Parathyroid adenoma (tissue), 2 donors: Measurements from ENCODE around the gene CAP2.
A peak's percentile ranks its signal among the peaks of the same experiment; 100 is the strongest.

Experiments
- H2AFZ ChIP-seq: fragments of 300-600 bp; sonication (generic); one replicate; pipeline ENCODE4 v1.7.0; 2017; ENCODE audit warnings: antibody characterized with exemption, mild to moderate bottlenecking
- H3K27ac ChIP-seq: fragments of 300-600 bp; sonication (generic); one replicate; pipeline ENCODE4 v1.7.0; 2017
- H3K27me3 ChIP-seq: fragments of 300-600 bp; sonication (generic); one replicate; pipeline ENCODE4 v1.7.0; 2017; ENCODE audit warnings: low read length; ENCODE audit not compliant: control insufficient read depth, insufficient read depth
- H3K36me3 ChIP-seq: fragments of 300-600 bp; sonication (generic); one replicate; pipeline ENCODE4 v1.7.0; 2017; ENCODE audit warnings: low read length; ENCODE audit not compliant: control insufficient read depth, insufficient read depth
- H3K4me1 ChIP-seq: fragments of 300-600 bp; sonication (generic); one replicate; pipeline ENCODE4 v1.7.0; 2017; ENCODE audit warnings: control low read depth
- H3K4me2 ChIP-seq: fragments of 300-600 bp; sonication (generic); one replicate; pipeline ENCODE4 v1.7.0; 2017; ENCODE audit warnings: low read length
- H3K4me3 ChIP-seq: fragments of 300-600 bp; sonication (generic); one replicate; pipeline ENCODE4 v1.7.0; 2017; ENCODE audit warnings: low read depth, low read length
- H3K79me2 ChIP-seq: fragments of 300-600 bp; sonication (generic); one replicate; pipeline ENCODE4 v1.7.0; 2017; ENCODE audit warnings: control low read depth
- H3K9ac ChIP-seq: fragments of 300-600 bp; sonication (generic); one replicate; pipeline ENCODE4 v1.7.0; 2017; ENCODE audit warnings: mild to moderate bottlenecking
- H3K9me3 ChIP-seq: fragments of 300-600 bp; sonication (generic); one replicate; pipeline ENCODE4 v1.7.0; 2017; ENCODE audit warnings: low read length; ENCODE audit not compliant: control insufficient read depth
- TF ChIP-seq, protein P1 (sequence below): fragments of 300-600 bp; sonication (generic); IDR thresholded peaks from one replicate; pipeline ENCODE4 v1.7.0; 2017; ENCODE audit warnings: antibody characterized with exemption, mild to moderate bottlenecking
- donor health status: primary hyperparathyroidism.

CAP2 gene

DNA sequence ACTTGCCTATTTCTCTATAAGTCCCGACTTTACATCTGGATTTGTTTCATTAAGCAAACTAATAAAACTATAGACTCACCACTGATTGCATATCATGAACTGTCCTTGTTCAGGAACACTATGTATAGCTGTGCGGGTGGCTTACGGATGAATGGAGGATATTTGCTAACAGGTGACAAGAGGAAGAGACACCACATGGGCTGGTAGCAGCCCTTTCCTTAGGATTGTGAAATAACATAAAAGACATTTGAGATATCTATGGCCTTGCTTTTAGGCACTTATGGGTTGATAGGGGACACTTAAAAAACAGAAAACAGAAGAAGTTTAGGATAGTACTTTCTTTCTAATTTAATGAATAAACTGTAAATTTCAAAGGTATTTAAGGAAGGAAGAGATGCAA, 5.0 kb upstream of the CAP2 start:
- TF ChIP-seq, protein P1, sequence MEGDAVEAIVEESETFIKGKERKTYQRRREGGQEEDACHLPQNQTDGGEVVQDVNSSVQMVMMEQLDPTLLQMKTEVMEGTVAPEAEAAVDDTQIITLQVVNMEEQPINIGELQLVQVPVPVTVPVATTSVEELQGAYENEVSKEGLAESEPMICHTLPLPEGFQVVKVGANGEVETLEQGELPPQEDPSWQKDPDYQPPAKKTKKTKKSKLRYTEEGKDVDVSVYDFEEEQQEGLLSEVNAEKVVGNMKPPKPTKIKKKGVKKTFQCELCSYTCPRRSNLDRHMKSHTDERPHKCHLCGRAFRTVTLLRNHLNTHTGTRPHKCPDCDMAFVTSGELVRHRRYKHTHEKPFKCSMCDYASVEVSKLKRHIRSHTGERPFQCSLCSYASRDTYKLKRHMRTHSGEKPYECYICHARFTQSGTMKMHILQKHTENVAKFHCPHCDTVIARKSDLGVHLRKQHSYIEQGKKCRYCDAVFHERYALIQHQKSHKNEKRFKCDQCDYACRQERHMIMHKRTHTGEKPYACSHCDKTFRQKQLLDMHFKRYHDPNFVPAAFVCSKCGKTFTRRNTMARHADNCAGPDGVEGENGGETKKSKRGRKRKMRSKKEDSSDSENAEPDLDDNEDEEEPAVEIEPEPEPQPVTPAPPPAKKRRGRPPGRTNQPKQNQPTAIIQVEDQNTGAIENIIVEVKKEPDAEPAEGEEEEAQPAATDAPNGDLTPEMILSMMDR = no peak
- Histone ChIP-seq H3K79me2 (no peaks in the 10 kb centered on the region), H3K4me2 (no peak overlapping the region), H3K4me3 (no peak overlapping the region), H3K36me3 (no peaks in the 10 kb centered on the region), H3K27me3 (no peaks in the 10 kb centered on the region), H3K4me1 (no peaks in the 10 kb centered on the region), H3K27ac (no peak overlapping the region), H3K9ac (no peak overlapping the region), H2AFZ (no peak overlapping the region), H3K9me3 (no peaks in the 10 kb centered on the region)

DNA sequence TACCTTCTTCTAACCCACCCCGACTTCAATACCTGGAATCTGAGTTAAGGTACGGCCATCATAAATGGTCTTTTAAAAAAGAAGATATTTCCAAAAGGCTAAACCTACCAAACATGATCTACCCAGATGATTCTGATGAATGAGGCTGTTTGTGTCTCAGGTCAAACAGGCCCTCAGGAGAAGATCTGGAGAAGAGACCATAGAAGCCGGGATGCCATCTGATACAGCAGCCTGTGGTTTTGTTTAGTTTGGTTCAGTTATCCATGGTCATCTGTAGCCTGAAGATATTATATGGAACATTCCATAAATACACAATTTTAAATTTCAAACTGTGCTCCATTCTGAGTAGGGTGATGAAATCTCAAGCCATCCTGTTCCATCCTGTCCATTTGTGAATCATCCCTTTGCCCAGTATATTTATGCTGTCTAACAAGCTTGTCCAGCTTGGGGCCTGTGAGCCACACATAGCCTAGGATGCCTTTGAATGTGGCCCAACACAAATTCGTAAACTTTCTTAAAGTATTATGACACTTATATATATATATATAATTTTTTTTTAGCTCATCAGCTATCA, 4.0 kb upstream of the CAP2 start:
- H2AFZ ChIP-seq = no peak overlapping the region
- H3K4me3 ChIP-seq = no peak overlapping the region
- no peaks in the 10 kb centered on the region for H3K36me3 ChIP-seq
- no peaks in the 10 kb centered on the region for H3K27me3 ChIP-seq
- no peak overlapping the region for H3K9ac ChIP-seq
- TF ChIP-seq, protein P1 = no peak
- H3K4me1 ChIP-seq = no peaks in the 10 kb centered on the region
- no peak overlapping the region for H3K4me2 ChIP-seq
- H3K9me3 ChIP-seq = no peaks in the 10 kb centered on the region
- no peak overlapping the region for H3K27ac ChIP-seq
- no peaks in the 10 kb centered on the region for H3K79me2 ChIP-seq

DNA sequence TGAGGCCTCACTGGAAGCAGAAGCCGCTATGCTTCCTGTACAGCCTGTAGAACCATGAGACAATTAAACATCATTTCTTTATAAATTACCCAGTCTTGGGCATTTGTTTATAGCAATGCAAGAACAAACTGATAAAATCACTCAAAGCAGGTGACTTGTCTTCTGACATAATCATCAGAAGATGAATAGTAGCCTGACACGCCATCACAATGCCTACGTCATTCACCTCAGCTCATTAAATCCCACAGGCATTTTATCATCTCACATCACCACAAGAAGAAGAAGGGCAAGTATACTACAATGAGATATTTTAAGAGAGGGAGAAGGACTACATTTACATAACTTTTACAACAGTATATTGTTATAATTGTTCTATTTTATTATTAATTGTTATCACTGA, 3.1 kb upstream of the CAP2 start:
- H3K4me1 ChIP-seq = no peaks in the 10 kb centered on the region

DNA sequence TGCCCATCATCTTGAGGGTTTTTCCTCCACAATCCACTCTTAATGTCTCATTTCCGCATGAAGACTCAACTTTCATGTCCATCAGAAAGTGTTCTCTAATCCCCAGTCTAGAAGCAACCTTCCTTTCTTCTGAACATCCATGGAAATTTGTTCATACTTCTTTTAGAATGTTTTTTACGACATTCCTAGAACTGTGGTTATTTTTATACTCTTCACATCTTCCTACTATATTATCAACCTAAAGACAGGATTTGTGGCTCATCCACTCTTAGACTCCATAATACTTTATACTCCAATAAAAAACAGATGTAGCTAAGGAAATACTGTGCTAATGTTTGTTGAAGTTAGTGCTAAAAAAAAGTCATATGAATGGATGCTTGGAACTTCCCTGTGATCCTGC, 1.4 kb upstream of the CAP2 start:
- Histone ChIP-seq H3K4me3 (no peak overlapping the region), H3K36me3 (no peaks in the 10 kb centered on the region), H3K27me3 (no peaks in the 10 kb centered on the region), H3K4me2 (no peak overlapping the region), H3K27ac (no peak overlapping the region), H3K4me1 (no peaks in the 10 kb centered on the region), H3K9me3 (no peaks in the 10 kb centered on the region), H3K79me2 (no peaks in the 10 kb centered on the region), H2AFZ (no peak overlapping the region), H3K9ac (no peak overlapping the region)
- TF ChIP-seq, protein P1 = no peak

More for the DNA sequence above, 3.1 kb upstream of the CAP2 start:
- H3K27me3 ChIP-seq = no peaks in the 10 kb centered on the region
- H3K9ac ChIP-seq = no peak overlapping the region
- no peaks in the 10 kb centered on the region for H3K36me3 ChIP-seq
- no peaks in the 10 kb centered on the region for H3K79me2 ChIP-seq
- TF ChIP-seq, protein P1 = no peak
- no peak overlapping the region for H3K27ac ChIP-seq
- H3K4me2 ChIP-seq = no peak overlapping the region
- H2AFZ ChIP-seq = no peak overlapping the region
- H3K9me3 ChIP-seq = no peaks in the 10 kb centered on the region
- H3K4me3 ChIP-seq = no peak overlapping the region

DNA sequence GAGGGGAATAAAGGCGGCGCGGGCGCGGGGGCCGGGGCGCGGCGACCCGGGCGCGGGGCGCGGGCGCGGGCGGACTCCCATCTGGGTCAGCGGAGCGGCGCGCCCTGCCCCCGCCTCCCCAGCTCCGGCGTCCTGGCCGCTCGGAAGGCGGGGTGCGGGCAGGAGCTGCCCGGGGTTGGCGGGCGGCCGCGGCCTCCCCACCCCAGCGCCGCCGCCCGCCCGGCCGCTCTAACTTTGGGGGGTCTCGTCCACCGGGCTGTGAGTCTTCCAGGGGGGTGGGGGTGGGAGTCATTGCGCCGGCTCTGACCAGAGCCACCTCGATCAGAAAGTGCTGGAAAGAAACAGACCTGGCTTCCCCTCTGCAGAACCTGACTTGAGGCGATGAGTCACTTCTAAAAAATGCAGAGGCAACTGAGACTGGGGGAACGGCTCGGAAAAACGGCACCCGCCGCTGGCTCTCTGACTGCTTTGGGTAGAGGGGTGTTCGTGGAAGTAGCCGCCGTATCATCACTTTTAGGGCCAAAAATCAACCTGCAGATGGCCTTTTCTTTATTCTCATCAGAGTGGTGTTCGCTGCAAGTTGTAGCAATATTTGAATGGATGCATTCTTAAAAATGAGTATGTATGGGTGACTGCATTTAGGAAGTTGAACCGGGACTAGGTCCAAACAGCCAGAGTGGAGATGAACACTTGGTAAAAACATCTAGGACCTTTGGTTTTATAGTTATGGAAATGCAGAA, 667 bp downstream of the CAP2 start:
- Histone ChIP-seq H3K4me2 (peak overlapping the region; percentile 78), H2AFZ (peak overlapping the region; percentile 90), H3K27ac (peak overlapping the region; percentile 5), H3K4me3 (peak overlapping the region; percentile 63), H3K9me3 (no peaks in the 10 kb centered on the region), H3K9ac (no peak overlapping the region), H3K79me2 (no peaks in the 10 kb centered on the region), H3K36me3 (no peaks in the 10 kb centered on the region), H3K27me3 (no peaks in the 10 kb centered on the region), H3K4me1 (no peaks in the 10 kb centered on the region)
- TF ChIP-seq, protein P1 = no peak
